Type B pancreatic cell (in vitro differentiated cells): ENCODE measurements around the gene FBXO21. TPM values are rescaled to one million over a fixed set of nuclear protein-coding genes. Genes with fewer than 3 reads are reported as not detected.

Experiments used
- DNase-seq: peaks from one replicate; pipeline ENCODE4 v3.0.0; 2021; ENCODE audit warnings: mixed read lengths; ENCODE audit not compliant: unreplicated experiment; ENCODE audit errors: extremely low spot score
- H3K27ac Mint-ChIP-seq: 2 replicates; pipeline ENCODE4 v1.8.0; 2021; ENCODE audit warnings: mild to moderate bottlenecking, mixed read lengths
- H3K27me3 Mint-ChIP-seq: 2 replicates; pipeline ENCODE4 v1.8.0; 2021; ENCODE audit warnings: mixed read lengths
- H3K36me3 Mint-ChIP-seq: 2 replicates; pipeline ENCODE4 v1.8.0; 2021; ENCODE audit warnings: mixed read lengths
- H3K4me1 Mint-ChIP-seq: one replicate; pipeline ENCODE4 v1.8.0; 2021; ENCODE audit warnings: mixed read lengths; ENCODE audit not compliant: unreplicated experiment
- H3K4me3 Mint-ChIP-seq: 2 replicates; pipeline ENCODE4 v1.8.0; 2021; ENCODE audit warnings: mild to moderate bottlenecking, mixed read lengths
- H3K9me3 Mint-ChIP-seq: 2 replicates; pipeline ENCODE4 v1.8.0; 2021; ENCODE audit warnings: mixed read lengths
- total RNA-seq: library from RNA; stranded (reverse); gene quantifications from 2 replicates; pipeline ENCODE4 v1.2.1, GENCODE V29; 2021; ENCODE audit warnings: low replicate concordance
- TF ChIP-seq, protein P1 (sequence below): fragments of 200-600 bp; sonication (generic); conservative IDR thresholded peaks from 2 replicates; pipeline ENCODE4 v1.5.0; 2021; ENCODE audit warnings: antibody characterized with exemption, mild to moderate bottlenecking

FBXO21 gene
- total RNA-seq, 1 donor from 2014 or later: 53.3 TPM

DNA sequence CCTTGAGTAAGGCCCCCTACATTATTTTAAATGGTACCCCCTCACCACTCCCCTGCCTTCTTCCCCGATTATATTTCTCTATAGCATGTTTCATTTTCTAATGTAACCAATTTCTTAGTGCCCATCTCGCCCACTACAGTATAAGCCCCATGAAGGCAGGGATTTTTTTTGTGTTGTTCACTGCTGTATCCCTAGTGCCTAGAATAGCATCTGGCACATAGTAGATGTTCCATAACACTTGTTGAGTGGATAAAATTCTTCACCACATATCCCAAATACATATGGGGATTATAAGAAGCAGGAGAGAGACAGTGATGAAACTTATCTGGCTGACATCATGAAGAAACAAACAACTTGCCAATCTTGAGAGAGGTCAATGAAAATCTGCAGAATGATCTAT is 11.5 kb downstream of the FBXO21 start:
- H3K4me3 Mint-ChIP-seq: no peak overlapping the region
- no peaks in the 10 kb centered on the region for H3K4me1 Mint-ChIP-seq
- no peak for DNase-seq
- H3K27ac Mint-ChIP-seq: no peak overlapping the region
- peaks cover 60% of the 10 kb centered on the region for H3K36me3 Mint-ChIP-seq
- no peaks in the 10 kb centered on the region for H3K27me3 Mint-ChIP-seq
- H3K9me3 Mint-ChIP-seq: peaks cover 8% of the 10 kb centered on the region
- TF ChIP-seq, protein P1, sequence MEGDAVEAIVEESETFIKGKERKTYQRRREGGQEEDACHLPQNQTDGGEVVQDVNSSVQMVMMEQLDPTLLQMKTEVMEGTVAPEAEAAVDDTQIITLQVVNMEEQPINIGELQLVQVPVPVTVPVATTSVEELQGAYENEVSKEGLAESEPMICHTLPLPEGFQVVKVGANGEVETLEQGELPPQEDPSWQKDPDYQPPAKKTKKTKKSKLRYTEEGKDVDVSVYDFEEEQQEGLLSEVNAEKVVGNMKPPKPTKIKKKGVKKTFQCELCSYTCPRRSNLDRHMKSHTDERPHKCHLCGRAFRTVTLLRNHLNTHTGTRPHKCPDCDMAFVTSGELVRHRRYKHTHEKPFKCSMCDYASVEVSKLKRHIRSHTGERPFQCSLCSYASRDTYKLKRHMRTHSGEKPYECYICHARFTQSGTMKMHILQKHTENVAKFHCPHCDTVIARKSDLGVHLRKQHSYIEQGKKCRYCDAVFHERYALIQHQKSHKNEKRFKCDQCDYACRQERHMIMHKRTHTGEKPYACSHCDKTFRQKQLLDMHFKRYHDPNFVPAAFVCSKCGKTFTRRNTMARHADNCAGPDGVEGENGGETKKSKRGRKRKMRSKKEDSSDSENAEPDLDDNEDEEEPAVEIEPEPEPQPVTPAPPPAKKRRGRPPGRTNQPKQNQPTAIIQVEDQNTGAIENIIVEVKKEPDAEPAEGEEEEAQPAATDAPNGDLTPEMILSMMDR: no peak

DNA sequence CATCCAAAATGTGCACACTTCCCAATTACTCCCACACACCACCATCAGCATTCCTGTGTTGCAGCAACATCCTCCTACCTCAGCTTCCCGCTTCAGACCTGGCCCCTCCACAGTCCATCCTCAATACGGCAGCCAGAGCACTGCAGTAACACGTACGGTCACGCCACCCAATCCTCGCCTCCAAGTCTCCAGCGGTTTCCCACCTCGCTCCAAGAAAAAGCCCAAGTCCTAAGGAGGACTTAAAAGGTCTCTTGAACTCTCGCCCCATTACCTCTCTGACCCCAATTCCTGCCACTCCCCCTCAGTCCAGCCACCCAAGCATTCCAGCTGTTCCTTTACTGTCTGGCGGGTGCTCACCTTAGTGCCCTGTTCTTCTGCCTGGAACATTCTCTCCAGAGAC is 12.0 kb downstream of the FBXO21 start:
- Mint-ChIP-seq H3K4me1 (no peaks in the 10 kb centered on the region), H3K27me3 (no peaks in the 10 kb centered on the region), H3K9me3 (peaks cover 5% of the 10 kb centered on the region), H3K27ac (no peak overlapping the region), H3K36me3 (peaks cover 60% of the 10 kb centered on the region), H3K4me3 (no peak overlapping the region)
- no peak for DNase-seq
- TF ChIP-seq, protein P1: no peak

DNA sequence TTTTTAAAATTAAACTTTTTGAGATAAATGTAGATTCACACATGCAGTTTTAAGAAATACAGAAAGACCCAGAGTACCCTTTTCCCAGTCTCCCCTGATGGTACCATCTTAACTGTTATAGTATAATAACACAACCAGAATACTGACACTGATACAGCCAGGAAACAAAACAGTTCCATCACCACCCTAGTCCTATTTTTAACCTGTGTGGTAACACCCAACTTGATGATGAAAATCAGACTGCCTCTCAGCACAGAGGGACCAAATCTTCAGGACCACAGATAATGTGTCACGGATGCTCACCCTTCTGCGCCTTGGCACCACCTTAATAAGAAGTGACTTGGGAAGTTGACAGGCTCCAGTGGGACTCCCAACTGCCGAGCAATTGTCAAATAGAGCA is 18.1 kb downstream of the FBXO21 start:
- Mint-ChIP-seq H3K27me3 (no peaks in the 10 kb centered on the region), H3K9me3 (no peaks in the 10 kb centered on the region), H3K27ac (no peak overlapping the region), H3K4me3 (no peak overlapping the region), H3K4me1 (no peaks in the 10 kb centered on the region), H3K36me3 (peaks cover 50% of the 10 kb centered on the region)
- DNase-seq: no peak
- TF ChIP-seq, protein P1: no peak

DNA sequence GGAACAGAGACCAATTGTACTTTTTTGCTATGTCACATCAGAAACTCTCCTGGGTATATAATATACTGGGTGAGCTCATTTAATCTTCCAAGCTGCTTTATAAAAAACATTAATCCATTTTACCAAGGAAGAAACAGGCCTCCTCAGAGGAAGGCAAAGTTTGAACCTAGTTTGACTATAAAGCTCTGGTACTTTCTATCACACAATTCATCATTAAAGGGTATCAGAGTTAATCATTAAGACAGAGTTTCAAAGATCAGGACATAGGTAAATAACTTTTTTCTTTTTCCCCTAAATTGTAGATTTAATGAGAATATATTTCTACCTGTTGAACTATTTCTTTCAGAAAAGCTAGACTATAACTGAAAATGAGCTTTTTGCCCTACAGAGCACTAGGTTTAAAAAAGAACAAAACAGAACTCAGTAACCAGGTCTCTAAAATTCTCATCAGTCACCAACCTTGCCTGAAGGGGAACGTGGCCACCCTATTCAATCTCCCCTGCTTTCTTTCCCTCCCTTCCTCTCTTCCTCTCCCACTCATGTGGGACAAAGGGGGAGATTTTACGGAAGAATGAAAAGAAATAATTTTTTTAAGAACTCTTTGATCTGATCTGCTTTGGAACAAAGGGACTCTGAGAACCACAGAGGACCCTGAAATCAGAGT is 18.6 kb downstream of the FBXO21 start:
- no peak overlapping the region for H3K27ac Mint-ChIP-seq
- H3K4me3 Mint-ChIP-seq: no peak overlapping the region
- no peaks in the 10 kb centered on the region for H3K4me1 Mint-ChIP-seq
- DNase-seq: no peak
- TF ChIP-seq, protein P1: no peak
- peaks cover 52% of the 10 kb centered on the region for H3K36me3 Mint-ChIP-seq
- H3K9me3 Mint-ChIP-seq: no peaks in the 10 kb centered on the region
- H3K27me3 Mint-ChIP-seq: no peaks in the 10 kb centered on the region

DNA sequence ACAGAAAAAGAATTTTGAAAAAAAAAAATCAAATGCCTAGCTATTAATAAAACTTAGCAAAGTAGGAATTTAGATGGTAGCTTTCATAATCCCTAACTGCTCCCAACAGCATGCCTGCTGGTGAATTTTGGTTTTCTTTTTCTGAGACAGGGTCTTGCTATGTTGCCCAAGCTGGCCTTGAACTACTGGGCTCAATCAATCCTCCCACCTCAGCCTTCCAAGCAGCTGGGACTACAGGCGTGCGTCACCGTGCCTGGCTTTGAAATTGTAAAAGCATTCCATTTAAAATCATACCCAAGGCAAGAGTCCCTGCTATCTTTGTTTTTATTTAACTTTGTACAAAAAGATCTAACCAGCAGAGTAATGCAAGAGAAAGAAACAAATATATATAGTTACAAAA is 20.7 kb downstream of the FBXO21 start:
- Mint-ChIP-seq H3K4me3 (no peak overlapping the region), H3K27ac (no peak overlapping the region), H3K36me3 (peaks cover 45% of the 10 kb centered on the region), H3K4me1 (no peaks in the 10 kb centered on the region), H3K9me3 (no peaks in the 10 kb centered on the region), H3K27me3 (no peaks in the 10 kb centered on the region)
- no peak for DNase-seq
- TF ChIP-seq, protein P1: no peak
